Activated naive CD4-positive, alpha-beta T cell treated with anti-CD3 and anti-CD28 coated beads, Interleukin-2, amount 10 ng/mL, durations not matched to agents 7 days and 5 days (primary cell): ENCODE data around the gene SFSWAP.

Experiments used
- CTCF ChIA-PET: fragments of 350-600 bp; sonication (Branson Sonifier 250); formaldehyde crosslinking; loops from one replicate; lab custom pipeline; 2021; ENCODE audit warnings: antibody characterized with exemption; lab: Charles Lee
- DNase-seq: peaks from one replicate; pipeline ENCODE4 v3.0.0-alpha.2; 2020
- H3K27ac Mint-ChIP-seq: one replicate; pipeline ENCODE4 v1.8.0; 2021; ENCODE audit warnings: mild to moderate bottlenecking, moderate library complexity, mixed read lengths
- H3K27me3 Mint-ChIP-seq: one replicate; pipeline ENCODE4 v1.8.0; 2021; ENCODE audit warnings: mild to moderate bottlenecking, mixed read lengths
- H3K36me3 Mint-ChIP-seq: one replicate; pipeline ENCODE4 v1.8.0; 2021; ENCODE audit warnings: mixed read lengths
- H3K4me1 Mint-ChIP-seq: one replicate; pipeline ENCODE4 v1.8.0; 2021; ENCODE audit warnings: mixed read lengths
- H3K4me3 Mint-ChIP-seq: one replicate; pipeline ENCODE4 v1.8.0; 2021; ENCODE audit warnings: mild to moderate bottlenecking, moderate library complexity, mixed read lengths
- H3K9me3 Mint-ChIP-seq: one replicate; pipeline ENCODE4 v1.8.0; 2021; ENCODE audit warnings: mixed read lengths

SFSWAP gene

DNA sequence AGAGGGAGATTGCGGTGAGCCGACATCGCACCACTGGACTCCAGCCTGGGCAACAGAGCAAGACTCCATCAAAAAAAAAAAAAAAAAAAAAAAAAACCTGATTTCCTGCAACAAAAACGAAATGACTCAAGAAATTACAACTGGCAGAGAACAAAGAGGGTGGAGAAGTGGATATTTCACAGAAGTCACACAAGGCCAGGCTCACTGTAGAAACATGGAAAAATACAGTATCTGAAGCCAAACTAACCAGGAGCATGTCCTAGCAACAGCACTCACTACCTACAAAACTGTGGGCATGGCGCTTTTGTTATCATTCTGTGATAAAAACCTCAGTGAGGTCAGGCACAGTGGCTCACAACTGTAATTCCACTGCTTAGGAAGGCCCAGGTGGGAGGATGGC, 105.6 kb downstream of the SFSWAP start:
- H3K4me3 Mint-ChIP-seq = no peak overlapping the region
- peaks cover 10% of the 10 kb centered on the region for H3K36me3 Mint-ChIP-seq
- no peaks in the 10 kb centered on the region for H3K27me3 Mint-ChIP-seq
- H3K9me3 Mint-ChIP-seq = peaks cover 20% of the 10 kb centered on the region
- no peak for DNase-seq
- no peak overlapping the region for H3K27ac Mint-ChIP-seq
- no peaks in the 10 kb centered on the region for H3K4me1 Mint-ChIP-seq
- CTCF ChIA-PET = interaction anchor here (0.6 kb wide), 1 partner anchor 990 kb away, joined by 3 read pairs; no protein-coding TSS in a partner anchor

DNA sequence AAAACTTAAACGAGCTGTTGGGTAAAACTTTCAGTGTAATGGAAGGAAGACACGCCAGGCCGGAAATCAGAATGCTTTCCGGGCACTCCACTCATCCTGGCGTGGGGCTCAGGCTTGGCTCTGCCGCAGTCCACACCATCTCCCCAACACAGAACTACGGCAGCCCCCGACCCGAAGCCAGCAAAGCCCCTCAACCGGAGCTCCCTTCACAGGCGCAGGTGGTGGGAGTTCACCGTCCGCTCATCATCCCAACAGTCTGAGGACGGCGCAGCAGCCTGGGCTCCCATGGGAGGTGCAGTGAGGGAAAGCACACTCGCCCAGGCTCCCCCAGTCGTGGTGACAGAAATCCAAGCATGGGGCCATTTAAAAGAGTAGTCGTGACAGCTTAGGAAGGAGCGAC, 106.4 kb downstream of the SFSWAP start:
- CTCF ChIA-PET = no interaction called here
- H3K4me1 Mint-ChIP-seq = no peaks in the 10 kb centered on the region
- no peak overlapping the region for H3K4me3 Mint-ChIP-seq
- no peak for DNase-seq
- H3K9me3 Mint-ChIP-seq = peaks cover 13% of the 10 kb centered on the region
- peaks cover 6% of the 10 kb centered on the region for H3K36me3 Mint-ChIP-seq
- H3K27me3 Mint-ChIP-seq = no peaks in the 10 kb centered on the region
- no peak overlapping the region for H3K27ac Mint-ChIP-seq

DNA sequence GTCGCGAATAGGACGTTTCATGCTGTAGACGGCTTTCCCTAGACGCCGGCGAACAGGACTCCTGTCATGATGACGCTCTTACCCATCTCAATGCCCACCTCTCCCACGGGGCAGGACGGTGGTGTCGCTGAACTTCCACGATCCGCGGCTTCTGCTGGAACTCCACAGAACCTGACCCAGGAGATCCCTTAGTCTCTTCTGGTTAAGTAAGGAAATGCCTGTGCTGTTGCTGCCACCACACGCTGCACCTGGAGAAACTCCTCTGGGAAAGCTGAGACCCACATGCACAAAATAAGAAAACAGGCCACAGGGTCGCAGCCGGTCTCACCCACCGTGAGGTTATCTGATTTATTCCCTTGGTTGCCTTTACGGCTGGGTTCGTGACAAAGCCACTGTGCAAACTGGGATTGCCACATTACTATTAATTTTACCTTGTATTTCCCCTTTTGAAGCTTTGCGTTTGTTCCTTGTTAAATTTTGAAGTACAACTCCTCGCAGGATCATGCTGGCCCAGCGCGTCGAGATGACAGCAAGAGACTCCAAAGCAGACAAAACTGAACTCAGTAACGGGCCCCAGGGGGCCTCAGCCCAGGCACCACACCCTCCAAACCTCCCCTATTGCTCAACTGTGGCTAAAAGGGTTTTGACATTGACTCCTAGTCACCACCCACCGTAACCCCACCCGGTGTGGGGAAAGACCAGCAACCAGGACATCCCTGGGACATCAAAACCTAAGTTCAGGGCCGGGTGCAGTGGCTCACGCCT, 108.1 kb downstream of the SFSWAP start:
- no peak overlapping the region for H3K27ac Mint-ChIP-seq
- peaks cover under 1% of the 10 kb centered on the region for H3K9me3 Mint-ChIP-seq
- H3K4me1 Mint-ChIP-seq = no peaks in the 10 kb centered on the region
- no peak for DNase-seq
- H3K4me3 Mint-ChIP-seq = no peak overlapping the region
- CTCF ChIA-PET = no interaction called here
- H3K36me3 Mint-ChIP-seq = no peaks in the 10 kb centered on the region
- H3K27me3 Mint-ChIP-seq = peaks cover under 1% of the 10 kb centered on the region

DNA sequence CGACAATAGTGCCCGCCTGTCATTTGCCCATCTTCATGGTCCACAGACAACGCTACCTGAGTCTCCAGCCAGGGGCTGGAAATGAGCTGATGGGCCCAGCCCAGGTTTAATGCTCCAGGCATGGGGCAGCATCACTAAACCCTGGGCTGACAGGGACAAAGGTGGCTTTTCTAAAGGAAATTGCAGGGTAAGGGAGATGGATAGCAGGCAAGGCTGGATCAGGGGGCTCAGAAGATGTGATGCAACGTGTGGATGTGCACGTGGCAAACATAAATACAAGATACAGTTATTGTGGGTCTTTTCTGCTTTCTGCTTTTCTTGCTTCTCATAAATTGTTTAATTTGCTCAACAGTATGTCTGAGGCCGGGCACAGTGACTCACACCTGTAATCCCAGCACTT, 113.6 kb downstream of the SFSWAP start:
- no peak overlapping the region for H3K27ac Mint-ChIP-seq
- H3K36me3 Mint-ChIP-seq = no peaks in the 10 kb centered on the region
- H3K4me3 Mint-ChIP-seq = no peak overlapping the region
- H3K4me1 Mint-ChIP-seq = peaks cover 7% of the 10 kb centered on the region
- H3K27me3 Mint-ChIP-seq = peaks cover 47% of the 10 kb centered on the region
- H3K9me3 Mint-ChIP-seq = no peaks in the 10 kb centered on the region
- CTCF ChIA-PET = no interaction called here
- no peak for DNase-seq

DNA sequence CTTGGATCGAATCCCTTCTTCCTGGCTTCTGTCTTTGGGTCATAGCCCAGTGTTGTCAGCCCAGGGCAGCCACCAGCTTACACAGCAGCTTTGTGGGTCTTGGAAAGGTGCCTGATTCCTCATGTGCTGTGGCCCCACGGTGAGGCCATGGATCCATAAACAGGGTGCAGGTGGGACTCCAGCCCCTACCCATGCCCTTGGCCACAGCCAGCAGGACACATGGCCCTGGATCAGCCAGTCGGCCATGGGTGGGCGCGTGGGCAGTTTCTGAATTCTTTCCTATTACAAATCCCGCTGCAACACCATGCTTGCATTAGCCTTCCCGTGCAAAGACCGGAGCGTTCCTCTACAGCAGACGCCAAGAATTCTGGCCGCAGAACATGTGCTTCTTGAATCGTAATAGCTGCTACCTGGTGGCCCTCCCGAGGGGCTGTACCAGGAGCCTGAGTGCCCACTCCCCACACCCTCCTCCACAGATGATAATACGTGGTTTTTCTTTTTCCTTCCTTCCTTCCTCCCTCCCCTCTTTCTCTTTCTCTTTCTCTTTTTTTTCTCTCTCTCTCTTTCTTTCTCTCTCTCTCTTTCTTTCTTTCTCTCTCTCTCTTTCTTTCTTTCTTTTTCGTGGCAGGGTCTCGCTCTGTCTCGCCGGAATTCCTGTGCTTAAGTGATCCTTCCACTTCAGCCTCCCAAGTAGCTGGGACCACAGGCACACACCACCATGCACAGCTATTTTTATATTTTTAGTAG, 114.4 kb downstream of the SFSWAP start:
- H3K4me3 Mint-ChIP-seq = no peak overlapping the region
- no peak for DNase-seq
- peaks cover 55% of the 10 kb centered on the region for H3K27me3 Mint-ChIP-seq
- H3K9me3 Mint-ChIP-seq = no peaks in the 10 kb centered on the region
- no peak overlapping the region for H3K27ac Mint-ChIP-seq
- H3K4me1 Mint-ChIP-seq = peaks cover 7% of the 10 kb centered on the region
- CTCF ChIA-PET = interaction anchor here (0.7 kb wide), 1 partner anchor 694 kb away, joined by 3 read pairs; no protein-coding TSS in a partner anchor
- no peaks in the 10 kb centered on the region for H3K36me3 Mint-ChIP-seq

DNA sequence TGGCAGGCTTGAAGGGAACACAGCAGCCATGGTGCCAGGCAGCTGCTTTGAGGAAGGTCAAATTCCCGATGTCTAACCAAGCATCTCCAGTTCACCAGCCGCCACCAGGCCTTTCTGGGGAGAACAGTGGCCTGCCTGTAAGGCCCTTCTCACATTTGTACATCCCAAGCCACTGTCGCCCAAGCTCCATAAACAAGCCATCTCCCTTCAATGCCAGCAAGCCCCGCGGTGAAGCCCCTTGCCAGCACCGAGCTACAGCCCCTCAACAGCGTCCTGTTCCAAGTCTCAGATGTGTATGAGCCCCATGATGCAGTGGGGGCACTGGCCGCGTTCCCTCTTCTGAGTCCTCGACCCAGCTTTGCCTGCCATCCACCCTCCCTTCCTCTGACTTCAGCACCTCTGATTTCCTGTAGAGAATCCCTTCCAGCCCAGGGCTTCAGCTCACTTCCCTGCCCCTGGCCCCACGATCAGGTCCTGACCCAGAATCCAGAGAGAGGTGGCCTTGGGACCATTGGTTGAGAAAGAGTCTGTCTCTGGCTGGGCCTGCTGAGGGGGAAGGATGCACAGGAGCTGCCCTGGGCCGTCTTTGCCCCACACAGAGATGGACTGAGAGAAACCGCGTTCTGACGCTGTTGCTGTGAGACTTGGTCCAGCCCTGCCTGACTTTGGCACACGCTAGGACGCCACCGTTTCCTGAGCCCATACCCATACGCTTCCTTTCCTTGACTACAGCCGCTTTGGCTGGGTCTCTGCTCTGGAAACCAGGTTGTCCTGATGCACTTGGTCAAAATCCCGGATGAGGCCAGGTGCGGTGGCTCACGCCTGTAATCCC, 115.4 kb downstream of the SFSWAP start:
- Mint-ChIP-seq H3K4me3 (no peak overlapping the region), H3K36me3 (no peaks in the 10 kb centered on the region), H3K27me3 (peaks cover 65% of the 10 kb centered on the region), H3K9me3 (no peaks in the 10 kb centered on the region), H3K4me1 (peaks cover 14% of the 10 kb centered on the region), H3K27ac (no peak overlapping the region)
- DNase-seq = no peak
- CTCF ChIA-PET = interaction anchor here (0.7 kb wide), 1 partner anchor 695 kb away, joined by 3 read pairs; no protein-coding TSS in a partner anchor

DNA sequence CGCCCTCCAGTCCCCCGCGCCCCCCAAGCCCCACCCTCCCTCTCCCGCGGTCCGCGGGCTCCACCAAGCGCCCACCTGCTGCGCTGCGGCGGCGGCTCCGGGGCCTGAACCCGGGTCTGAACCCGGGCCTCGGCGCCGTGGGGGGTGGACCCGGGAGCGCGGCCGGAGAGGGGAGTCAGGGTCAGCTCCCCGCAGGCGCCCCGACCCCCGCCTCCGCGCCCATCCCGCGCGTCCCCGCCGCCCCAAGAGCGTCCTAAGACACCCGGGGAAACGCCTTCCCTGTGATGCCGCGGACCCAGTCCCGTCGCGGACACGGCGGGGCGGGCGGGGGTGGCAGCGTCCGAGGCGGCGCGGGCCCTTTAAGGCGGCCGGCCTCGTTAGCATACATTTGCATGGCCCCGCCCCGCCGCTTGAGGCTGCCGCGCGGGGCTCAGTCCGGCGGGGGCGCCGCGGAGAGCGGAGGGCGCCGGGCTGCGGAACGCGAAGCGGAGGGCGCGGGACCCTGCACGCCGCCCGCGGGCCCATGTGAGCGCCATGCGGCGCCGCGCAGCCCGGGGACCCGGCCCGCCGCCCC, 117.2 kb downstream of the SFSWAP start, which contains the start of gene MMP17:
Gene MMP17, plus strand, starts transcription at position 433 of the 574 bp plus-strand sequence. Its CDS starts 102 bp downstream, at position 535.
- Mint-ChIP-seq H3K9me3 (no peaks in the 10 kb centered on the region), H3K27ac (peak within 1 kb of the TSS; percentile 45), H3K4me3 (peak within 1 kb of the TSS; percentile 58), H3K36me3 (no peaks in the 10 kb centered on the region), H3K27me3 (peaks cover 80% of the 10 kb centered on the region), H3K4me1 (peaks cover 17% of the 10 kb centered on the region)
- CTCF ChIA-PET = interaction anchor here (3.9 kb wide), 1 partner anchor 723 kb away, joined by 31 read pairs; no protein-coding TSS in a partner anchor
- DNase-seq = peak; percentile 62

DNA sequence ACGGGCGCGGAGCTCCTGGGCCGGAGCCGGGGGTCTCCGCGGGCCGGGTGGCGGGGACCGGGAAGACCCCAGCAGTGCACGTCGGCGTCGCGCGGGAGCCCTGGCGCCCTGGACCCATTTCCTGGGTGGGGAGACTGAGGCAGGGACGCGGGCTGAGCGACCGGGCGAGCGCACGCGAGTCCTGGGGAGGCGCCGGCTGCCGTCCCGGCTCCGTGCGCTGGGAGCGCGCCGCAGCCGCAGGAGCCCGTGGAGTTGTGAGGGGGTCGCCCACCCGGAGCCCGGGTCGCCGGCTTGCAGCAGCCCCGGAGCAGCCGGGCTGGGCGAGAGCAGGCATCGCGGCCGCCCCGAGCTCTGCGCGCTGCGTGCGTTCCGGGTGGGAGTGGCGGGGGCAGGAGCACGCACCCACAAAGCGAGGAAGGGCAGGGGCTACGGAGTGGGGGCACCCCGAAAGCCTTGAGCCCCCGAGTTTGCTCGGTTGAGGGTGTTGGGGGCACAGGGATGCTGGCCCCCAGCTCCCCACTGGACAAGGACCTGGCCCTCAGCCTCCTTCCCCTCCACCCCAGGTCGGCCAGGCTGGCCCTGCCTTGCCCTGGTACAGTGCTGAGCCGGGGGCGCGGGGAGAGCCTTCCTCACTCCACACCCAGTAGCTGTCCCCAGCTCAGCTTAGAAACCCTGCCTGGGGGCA, 117.9 kb downstream of the SFSWAP start:
- no peaks in the 10 kb centered on the region for H3K36me3 Mint-ChIP-seq
- no peak overlapping the region for H3K27ac Mint-ChIP-seq
- H3K4me1 Mint-ChIP-seq = peaks cover 17% of the 10 kb centered on the region
- CTCF ChIA-PET = interaction anchor here (1.5 to 3.9 kb wide), 2 partner anchors 41 to 724 kb away, joined by 4 to 31 read pairs; no protein-coding TSS in a partner anchor
- H3K9me3 Mint-ChIP-seq = no peaks in the 10 kb centered on the region
- DNase-seq = peak; percentile 31
- peak overlapping the region; percentile 58 for H3K4me3 Mint-ChIP-seq
- H3K27me3 Mint-ChIP-seq = peaks cover 87% of the 10 kb centered on the region

DNA sequence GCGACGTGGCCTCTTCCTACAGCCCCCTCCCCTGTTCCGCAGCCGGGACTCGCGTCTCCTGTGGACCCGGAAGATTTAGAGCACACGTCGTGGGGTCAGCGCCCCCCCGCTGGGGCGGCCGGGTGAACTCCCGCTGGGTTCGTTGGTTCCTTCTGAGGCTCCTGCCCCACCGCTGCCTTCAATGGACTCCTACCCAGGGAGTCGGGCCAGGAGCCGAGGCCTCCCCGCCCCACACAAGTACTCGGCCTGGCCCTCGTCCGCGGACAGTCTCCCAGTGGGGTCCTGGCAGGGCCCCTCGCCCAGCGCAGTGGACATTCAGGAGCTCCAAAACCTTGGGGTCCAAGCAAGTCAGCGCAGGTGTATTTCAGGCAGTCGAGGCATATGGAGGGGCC, 118.5 kb downstream of the SFSWAP start:
- Mint-ChIP-seq H3K4me1 (peaks cover 17% of the 10 kb centered on the region), H3K27ac (no peak overlapping the region), H3K36me3 (no peaks in the 10 kb centered on the region), H3K9me3 (no peaks in the 10 kb centered on the region), H3K27me3 (peaks cover 85% of the 10 kb centered on the region), H3K4me3 (peak overlapping the region; percentile 58)
- CTCF ChIA-PET = interaction anchor here (0.9 to 3.9 kb wide), 3 partner anchors 41 to 725 kb away, joined by 3 to 31 read pairs (median 4); no protein-coding TSS in a partner anchor
- no peak for DNase-seq

DNA sequence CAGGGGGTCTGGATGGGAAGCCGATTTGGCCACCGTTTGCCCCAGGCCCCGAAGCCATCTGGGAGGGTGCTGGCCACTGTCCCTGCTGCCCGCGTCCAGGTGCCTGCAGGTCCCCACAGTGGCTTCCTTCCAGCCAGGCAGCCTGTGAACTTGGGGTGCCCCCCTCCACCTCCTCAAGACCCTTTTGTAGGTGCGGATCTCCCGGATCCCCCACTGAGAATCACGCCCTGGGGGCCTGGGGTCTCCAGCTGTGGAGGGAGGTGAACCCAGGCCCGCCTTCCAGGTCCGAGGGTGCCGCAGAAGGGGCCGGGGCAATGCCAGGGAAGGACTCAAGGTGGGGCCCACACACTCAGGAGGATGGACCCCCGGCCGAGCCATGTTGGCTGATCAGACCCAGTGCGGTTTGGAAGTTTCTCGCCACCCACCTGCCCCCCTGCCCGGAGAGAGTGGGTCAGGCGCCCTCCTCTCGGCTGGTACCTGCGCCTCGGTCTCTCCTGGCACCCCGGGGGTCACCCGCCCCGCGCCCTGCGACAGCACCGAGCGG, 119.0 kb downstream of the SFSWAP start:
- no peak overlapping the region for H3K4me3 Mint-ChIP-seq
- H3K27me3 Mint-ChIP-seq = peaks cover 80% of the 10 kb centered on the region
- CTCF ChIA-PET = interaction anchor here (0.9 to 3.9 kb wide), 4 partner anchors 40 to 725 kb away, joined by 3 to 31 read pairs (median 4); no protein-coding TSS in a partner anchor
- H3K9me3 Mint-ChIP-seq = no peaks in the 10 kb centered on the region
- peaks cover 17% of the 10 kb centered on the region for H3K4me1 Mint-ChIP-seq
- DNase-seq = no peak
- no peak overlapping the region for H3K27ac Mint-ChIP-seq
- no peaks in the 10 kb centered on the region for H3K36me3 Mint-ChIP-seq

DNA sequence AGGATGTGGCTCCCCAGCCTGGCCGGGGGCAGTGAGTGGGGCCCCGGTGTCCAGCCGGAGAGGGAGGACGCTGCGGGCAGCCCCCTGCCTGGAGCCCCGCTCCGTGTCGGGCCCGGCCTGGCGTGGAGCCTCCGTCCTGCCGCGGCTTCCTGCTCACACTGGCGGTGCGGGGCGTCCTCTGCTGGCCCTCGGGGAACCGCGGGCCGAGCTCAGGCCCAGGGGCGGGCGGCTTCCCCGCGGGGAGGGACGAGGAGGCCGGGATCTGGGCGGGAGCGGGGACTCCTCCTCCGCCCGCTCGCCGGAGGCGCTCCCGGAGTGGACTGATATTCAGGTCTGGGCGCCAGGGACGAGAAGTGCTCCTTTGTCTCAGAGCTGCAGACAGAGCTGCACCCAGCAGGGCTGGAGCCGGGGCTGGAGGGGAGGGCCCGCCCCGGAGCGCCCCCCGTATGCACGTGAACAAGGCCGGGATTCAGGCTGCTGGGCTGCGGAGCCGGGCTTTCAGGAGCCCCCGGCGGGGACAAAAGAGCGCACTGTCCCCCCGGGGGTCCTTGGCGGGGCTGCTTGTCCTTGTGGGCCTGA, 119.5 kb downstream of the SFSWAP start:
- H3K27ac Mint-ChIP-seq = no peak overlapping the region
- H3K4me1 Mint-ChIP-seq = peaks cover 17% of the 10 kb centered on the region
- CTCF ChIA-PET = interaction anchor here (0.6 to 3.9 kb wide), 7 partner anchors 23 to 726 kb away, joined by 3 to 31 read pairs (median 3); no protein-coding TSS in a partner anchor
- peaks cover 74% of the 10 kb centered on the region for H3K27me3 Mint-ChIP-seq
- no peaks in the 10 kb centered on the region for H3K9me3 Mint-ChIP-seq
- no peaks in the 10 kb centered on the region for H3K36me3 Mint-ChIP-seq
- DNase-seq = peak; percentile 60
- H3K4me3 Mint-ChIP-seq = peak overlapping the region; percentile 59

DNA sequence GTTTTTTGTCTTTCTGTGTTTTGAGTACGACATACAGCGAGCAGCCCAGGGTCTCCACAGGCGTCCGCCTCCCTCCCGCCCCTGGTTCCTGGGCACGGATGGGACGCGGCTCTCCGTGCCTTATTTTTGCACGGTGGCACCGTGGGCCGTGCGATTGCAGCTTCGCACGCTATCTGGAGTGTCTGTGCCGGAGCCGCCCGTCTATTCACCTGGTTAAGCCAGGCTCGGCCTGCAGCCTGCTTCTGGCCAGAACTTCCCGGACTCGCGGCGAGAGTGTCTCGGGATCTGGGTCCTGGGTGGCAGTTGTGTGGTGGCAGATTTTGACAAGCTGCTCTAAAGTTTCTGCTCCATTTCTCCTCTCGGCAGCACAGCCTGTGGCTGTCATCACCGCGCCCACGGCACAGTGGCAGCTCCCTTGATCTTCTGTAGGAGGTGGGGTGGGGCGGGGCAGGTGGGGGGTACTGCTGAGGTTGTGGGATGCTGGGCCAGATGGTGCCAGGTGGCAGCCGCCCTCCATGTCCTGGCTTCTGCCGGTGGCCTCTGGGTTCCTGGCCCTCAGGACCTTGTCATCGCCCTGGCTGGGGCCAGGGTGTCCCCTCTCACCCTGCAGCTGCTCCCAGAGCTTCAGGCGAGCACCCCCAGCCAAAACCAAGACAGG, 120.2 kb downstream of the SFSWAP start:
- Mint-ChIP-seq H3K36me3 (no peaks in the 10 kb centered on the region), H3K9me3 (no peaks in the 10 kb centered on the region), H3K4me1 (peaks cover 17% of the 10 kb centered on the region), H3K27me3 (peaks cover 68% of the 10 kb centered on the region), H3K4me3 (peak overlapping the region; percentile 59), H3K27ac (no peak overlapping the region)
- peak; percentile 47 for DNase-seq
- CTCF ChIA-PET = interaction anchor here (0.6 to 3.9 kb wide), 5 partner anchors 23 to 726 kb away, joined by 3 to 31 read pairs (median 3); no protein-coding TSS in a partner anchor
